IgD-negative memory B cell (primary cell): ENCODE results near the gene STIMATE. TPM values are rescaled to one million over a fixed set of nuclear protein-coding genes. Genes with fewer than 3 reads are reported as not detected.

Experiments used
- H3K27ac Mint-ChIP-seq, 3 donors: one replicate each; pipeline ENCODE4 v1.8.0; 2020 to 2022; ENCODE audit warnings: mild to moderate bottlenecking in 3 of 3, mixed read lengths in 3 of 3, moderate library complexity in 1 of 3
- H3K27me3 Mint-ChIP-seq: one replicate; pipeline ENCODE4 v1.8.0; 2021; ENCODE audit warnings: mixed read lengths
- H3K36me3 Mint-ChIP-seq: one replicate; pipeline ENCODE4 v1.8.0; 2020; ENCODE audit warnings: mild to moderate bottlenecking, mixed read lengths
- H3K4me1 Mint-ChIP-seq, 3 donors: one replicate each; pipeline ENCODE4 v1.8.0; 2020 to 2022; ENCODE audit warnings: mixed read lengths in 3 of 3, mild to moderate bottlenecking in 1 of 3
- H3K4me3 Mint-ChIP-seq, 4 donors: one replicate each; pipeline ENCODE4 v1.8.0; 2020 to 2022; ENCODE audit warnings: mild to moderate bottlenecking in 4 of 4, mixed read lengths in 4 of 4, moderate library complexity in 3 of 4
- H3K9me3 Mint-ChIP-seq, 3 donors: one replicate each; pipeline ENCODE4 v1.8.0; 2020 to 2021; ENCODE audit warnings: mixed read lengths in 3 of 3, mild to moderate bottlenecking in 1 of 3
- polyA plus RNA-seq: library from polyadenylated mRNA; unstranded; fragments of 300-500 nt; fragmentation: Illumina TruSeq; gene quantifications from one replicate; pipeline ENCODE4 v1.2.3, GENCODE V29; 2021

Gene STIMATE
- polyA plus RNA-seq, 1 donor from 2014 or later = 8.3 TPM

- Mint-ChIP-seq H3K27me3 (no peaks in the 10 kb centered on the region), H3K4me1 (peaks cover 0 to 6% (median 2%) of the 10 kb centered on the region in 3 donors), H3K36me3 (peaks cover 19% of the 10 kb centered on the region), H3K9me3 (peaks cover 2 to 12% (median 10%) of the 10 kb centered on the region in 3 donors), H3K27ac (no peak overlapping the region), H3K4me3 (no peak overlapping the region)
Measured at GRCh38 chr3:52865994-52866393, 31.4 kb downstream of the STIMATE start.

- peaks cover 0 to 8% (median 7%) of the 10 kb centered on the region in 3 donors for H3K9me3 Mint-ChIP-seq
- no peaks in the 10 kb centered on the region for H3K27me3 Mint-ChIP-seq
- H3K4me3 Mint-ChIP-seq = no peak overlapping the region
- peaks cover 11% of the 10 kb centered on the region for H3K36me3 Mint-ChIP-seq
- no peak overlapping the region for H3K27ac Mint-ChIP-seq
- peaks cover 0 to 7% (median 5%) of the 10 kb centered on the region in 3 donors for H3K4me1 Mint-ChIP-seq
Measured at GRCh38 chr3:52860424-52860768, 37.0 kb downstream of the STIMATE start.

DNA sequence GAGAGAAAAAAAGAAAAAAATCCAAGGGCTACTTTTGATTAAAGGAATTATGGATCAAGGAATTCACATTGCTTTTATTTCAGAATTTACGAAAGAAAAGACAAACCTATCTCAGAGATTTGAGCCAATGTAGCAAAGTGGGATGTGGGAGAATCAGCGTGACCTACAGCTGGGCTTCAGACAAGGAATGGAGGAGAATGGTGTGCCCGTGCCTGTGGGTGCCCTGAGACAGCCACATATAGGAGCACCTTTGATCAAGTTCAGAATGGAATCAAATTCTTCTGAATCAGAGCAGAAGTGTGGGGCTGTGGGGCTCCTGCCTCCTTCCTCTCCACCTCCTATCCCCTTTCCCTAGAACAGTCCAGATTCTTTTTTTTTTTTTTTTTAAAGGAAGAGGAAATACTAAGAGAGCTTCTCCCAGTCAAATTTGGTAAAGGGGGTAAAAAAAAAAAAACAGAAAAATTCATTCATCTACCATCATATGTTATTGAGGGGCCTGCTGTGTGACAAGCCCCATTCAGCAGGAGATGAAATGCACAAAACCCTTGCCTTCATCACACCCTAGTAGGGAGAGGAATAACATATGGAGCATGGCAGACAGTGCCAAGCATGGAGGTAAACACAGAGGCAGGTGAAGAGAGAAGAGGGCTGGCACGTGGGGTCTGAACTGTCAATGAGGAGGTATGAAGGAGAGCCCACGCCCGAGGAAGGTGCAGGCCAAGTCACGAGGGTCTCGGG, 37.5 kb downstream of the STIMATE start:
- Mint-ChIP-seq H3K36me3 (peaks cover 11% of the 10 kb centered on the region), H3K27me3 (no peaks in the 10 kb centered on the region), H3K27ac (no peak overlapping the region), H3K4me1 (peaks cover 0 to 7% (median 5%) of the 10 kb centered on the region in 3 donors), H3K4me3 (no peak overlapping the region), H3K9me3 (peaks cover 0 to 4% (median 3%) of the 10 kb centered on the region in 3 donors)

DNA sequence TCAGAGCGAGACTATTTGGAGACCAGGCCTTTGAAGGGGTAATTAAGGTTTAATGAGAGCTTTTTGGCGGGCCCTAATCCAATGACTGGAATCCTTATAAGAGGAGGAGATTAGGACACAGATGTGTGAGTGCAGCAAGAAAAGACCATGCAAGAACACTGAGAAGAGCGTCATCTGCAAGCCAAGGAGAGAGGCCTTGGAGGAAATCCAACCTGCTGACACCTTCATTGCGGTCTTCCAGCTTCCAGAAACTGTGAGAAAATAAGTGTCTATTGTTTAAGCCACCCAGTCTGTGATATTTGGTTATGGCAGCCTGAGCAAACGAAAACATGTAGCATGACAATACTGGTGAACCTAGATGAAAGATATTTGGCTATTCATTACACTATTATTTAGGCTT, 39.5 kb downstream of the STIMATE start:
- Mint-ChIP-seq H3K27me3 (no peaks in the 10 kb centered on the region), H3K27ac (no peak overlapping the region), H3K4me3 (no peak overlapping the region), H3K36me3 (peaks cover 5% of the 10 kb centered on the region), H3K9me3 (no peaks in the 10 kb centered on the region), H3K4me1 (peaks cover 0 to 7% (median 5%) of the 10 kb centered on the region in 3 donors)

- H3K9me3 Mint-ChIP-seq = no peaks in the 10 kb centered on the region
- peaks cover 0 to 7% (median 5%) of the 10 kb centered on the region in 3 donors for H3K4me1 Mint-ChIP-seq
- no peak overlapping the region for H3K27ac Mint-ChIP-seq
- H3K4me3 Mint-ChIP-seq = no peak overlapping the region
- H3K36me3 Mint-ChIP-seq = peaks cover 1% of the 10 kb centered on the region
- H3K27me3 Mint-ChIP-seq = no peaks in the 10 kb centered on the region
Measured at GRCh38 chr3:52857133-52857532, 40.2 kb downstream of the STIMATE start.

GRCh38 chr3:52856666-52857065, 40.7 kb downstream of the STIMATE start:
- Mint-ChIP-seq H3K36me3 (peaks cover 4% of the 10 kb centered on the region), H3K27me3 (no peaks in the 10 kb centered on the region), H3K4me3 (no peak overlapping the region), H3K4me1 (peaks cover 0 to 7% (median 2%) of the 10 kb centered on the region in 3 donors), H3K27ac (no peak overlapping the region), H3K9me3 (no peaks in the 10 kb centered on the region)

DNA sequence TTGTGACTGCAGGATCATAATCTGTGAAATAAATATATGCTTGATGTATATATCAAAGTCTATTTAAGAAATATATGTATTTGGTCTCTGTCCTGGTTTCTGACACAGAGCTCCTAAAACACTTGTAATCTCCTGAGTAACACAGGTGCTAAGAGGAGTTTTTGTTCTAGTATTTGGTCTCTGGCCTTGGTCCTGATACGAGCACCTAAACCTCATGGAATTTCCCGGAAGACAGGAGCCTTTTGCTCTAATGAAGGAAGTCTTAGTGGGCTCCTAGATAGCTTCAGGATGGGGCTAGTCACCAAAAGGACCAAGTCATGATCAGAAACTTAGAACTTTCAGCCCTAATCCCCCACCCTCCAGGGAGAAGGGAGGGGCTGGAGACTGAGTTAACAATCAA, 43.3 kb downstream of the STIMATE start:
- no peak overlapping the region for H3K4me3 Mint-ChIP-seq
- peaks cover 4% of the 10 kb centered on the region for H3K36me3 Mint-ChIP-seq
- H3K4me1 Mint-ChIP-seq = no peaks in the 10 kb centered on the region
- H3K27ac Mint-ChIP-seq = no peak overlapping the region
- no peaks in the 10 kb centered on the region for H3K9me3 Mint-ChIP-seq
- no peaks in the 10 kb centered on the region for H3K27me3 Mint-ChIP-seq

GRCh38 chr3:52852419-52852818, 44.9 kb downstream of the STIMATE start:
- no peak overlapping the region for H3K27ac Mint-ChIP-seq
- peaks cover 2% of the 10 kb centered on the region for H3K36me3 Mint-ChIP-seq

GRCh38 chr3:52851348-52851747, 46.0 kb downstream of the STIMATE start:
- H3K9me3 Mint-ChIP-seq = no peaks in the 10 kb centered on the region
- H3K27me3 Mint-ChIP-seq = no peaks in the 10 kb centered on the region
- no peak overlapping the region for H3K27ac Mint-ChIP-seq
- no peak overlapping the region for H3K4me3 Mint-ChIP-seq
- peaks cover 2% of the 10 kb centered on the region for H3K36me3 Mint-ChIP-seq
- no peaks in the 10 kb centered on the region for H3K4me1 Mint-ChIP-seq

More at GRCh38 chr3:52852419-52852818, 44.9 kb downstream of the STIMATE start:
- Mint-ChIP-seq H3K4me3 (peak overlapping the region in 1 of 4 donors; percentile 25), H3K9me3 (no peaks in the 10 kb centered on the region), H3K27me3 (no peaks in the 10 kb centered on the region), H3K4me1 (no peaks in the 10 kb centered on the region)

- Mint-ChIP-seq H3K4me1 (no peaks in the 10 kb centered on the region), H3K36me3 (peaks cover 2% of the 10 kb centered on the region), H3K27ac (no peak overlapping the region), H3K27me3 (no peaks in the 10 kb centered on the region), H3K9me3 (no peaks in the 10 kb centered on the region), H3K4me3 (no peak overlapping the region)
Measured at GRCh38 chr3:52849656-52850055, 47.7 kb downstream of the STIMATE start.

- no peak overlapping the region for H3K4me3 Mint-ChIP-seq
- H3K27me3 Mint-ChIP-seq = no peaks in the 10 kb centered on the region
- H3K36me3 Mint-ChIP-seq = peaks cover 2% of the 10 kb centered on the region
- no peaks in the 10 kb centered on the region for H3K9me3 Mint-ChIP-seq
- H3K27ac Mint-ChIP-seq = no peak overlapping the region
- no peaks in the 10 kb centered on the region for H3K4me1 Mint-ChIP-seq
Measured at GRCh38 chr3:52848617-52849016, 48.7 kb downstream of the STIMATE start.

- H3K4me1 Mint-ChIP-seq = no peaks in the 10 kb centered on the region
- H3K27me3 Mint-ChIP-seq = no peaks in the 10 kb centered on the region
- H3K9me3 Mint-ChIP-seq = no peaks in the 10 kb centered on the region
- H3K36me3 Mint-ChIP-seq = peaks cover 2% of the 10 kb centered on the region
- H3K27ac Mint-ChIP-seq = no peak overlapping the region
- H3K4me3 Mint-ChIP-seq = no peak overlapping the region
Measured at GRCh38 chr3:52847726-52848125, 49.6 kb downstream of the STIMATE start.

- Mint-ChIP-seq H3K4me3 (no peak overlapping the region), H3K9me3 (no peaks in the 10 kb centered on the region), H3K4me1 (no peaks in the 10 kb centered on the region), H3K27ac (no peak overlapping the region), H3K36me3 (peaks cover 2% of the 10 kb centered on the region), H3K27me3 (no peaks in the 10 kb centered on the region)
Measured at GRCh38 chr3:52847241-52847640, 50.1 kb downstream of the STIMATE start.

DNA sequence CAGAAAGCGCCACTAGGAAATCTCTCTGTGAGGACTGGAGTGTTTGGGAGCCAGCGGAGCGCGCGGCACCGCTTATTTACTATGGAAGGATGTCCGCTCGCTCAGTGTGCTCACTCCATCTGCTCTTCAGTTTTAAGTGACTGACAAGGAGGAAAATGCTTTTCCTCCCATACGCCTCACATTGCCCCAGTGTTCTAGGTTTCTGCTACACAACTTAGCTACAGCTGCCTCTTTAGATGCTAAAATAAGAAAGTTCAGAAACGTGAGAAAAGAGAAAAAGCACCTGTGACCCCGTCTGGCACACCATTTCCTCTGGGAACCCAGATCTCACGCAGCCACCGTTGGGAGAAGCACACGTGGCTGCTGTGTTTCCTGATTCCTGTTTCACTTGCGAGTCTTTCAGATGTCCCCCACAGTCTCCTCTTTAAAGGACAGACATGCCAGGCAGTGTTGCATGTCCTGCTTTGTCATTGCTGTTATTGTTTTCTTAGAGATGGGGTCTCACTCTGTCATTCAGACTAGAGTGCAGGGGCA, 50.8 kb downstream of the STIMATE start:
- Mint-ChIP-seq H3K4me3 (no peak overlapping the region), H3K36me3 (no peaks in the 10 kb centered on the region), H3K9me3 (no peaks in the 10 kb centered on the region), H3K4me1 (no peaks in the 10 kb centered on the region), H3K27me3 (no peaks in the 10 kb centered on the region), H3K27ac (no peak overlapping the region)

DNA sequence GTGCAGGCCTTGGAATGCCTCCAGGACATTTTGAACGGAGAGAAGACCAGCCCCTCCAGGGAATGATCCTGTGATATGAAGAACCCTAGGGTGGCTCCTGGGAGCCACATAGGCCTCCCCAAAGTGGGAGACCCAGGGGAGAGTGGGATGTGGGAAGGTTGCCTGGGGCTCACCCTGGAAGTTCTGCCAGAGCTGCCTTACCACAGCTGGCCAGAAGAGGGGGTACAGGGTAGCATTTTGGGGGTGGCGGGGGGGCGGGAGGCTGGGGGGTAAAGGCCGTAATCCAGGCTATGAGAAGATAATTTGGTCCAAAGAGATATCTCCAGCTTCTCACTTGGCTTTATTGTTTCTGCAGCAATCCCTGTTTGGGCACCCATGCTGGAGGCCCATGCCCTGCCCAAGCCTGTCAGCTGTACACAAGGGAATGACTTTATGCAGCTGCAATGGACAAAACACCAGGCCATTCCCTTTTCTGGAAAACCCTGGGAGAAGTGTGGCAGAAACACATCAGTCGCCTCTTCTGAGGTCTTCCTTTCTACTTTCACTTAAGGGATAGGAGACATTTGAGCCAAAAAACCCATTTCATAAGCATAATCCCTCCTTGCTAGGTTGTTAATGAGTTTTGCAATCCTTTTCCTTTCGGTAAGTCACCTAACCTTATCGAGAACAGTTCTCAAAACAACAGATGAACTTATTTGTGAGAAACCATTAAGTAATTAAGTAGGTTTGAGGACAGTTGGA, 51.5 kb downstream of the STIMATE start:
- H3K9me3 Mint-ChIP-seq = no peaks in the 10 kb centered on the region
- no peaks in the 10 kb centered on the region for H3K36me3 Mint-ChIP-seq
- no peaks in the 10 kb centered on the region for H3K27me3 Mint-ChIP-seq
- H3K27ac Mint-ChIP-seq = no peak overlapping the region
- no peaks in the 10 kb centered on the region for H3K4me1 Mint-ChIP-seq
- H3K4me3 Mint-ChIP-seq = no peak overlapping the region
